HG03064 (cell line): ENCODE results near the gene STXBP6.

Experiments used
- ATAC-seq: cut with Tn5 transposase; IDR thresholded peaks from one replicate; pipeline ENCODE4 v1.9.1; 2021; ENCODE audit warnings: low read depth; ENCODE audit not compliant: unreplicated experiment

The STXBP6 gene

DNA sequence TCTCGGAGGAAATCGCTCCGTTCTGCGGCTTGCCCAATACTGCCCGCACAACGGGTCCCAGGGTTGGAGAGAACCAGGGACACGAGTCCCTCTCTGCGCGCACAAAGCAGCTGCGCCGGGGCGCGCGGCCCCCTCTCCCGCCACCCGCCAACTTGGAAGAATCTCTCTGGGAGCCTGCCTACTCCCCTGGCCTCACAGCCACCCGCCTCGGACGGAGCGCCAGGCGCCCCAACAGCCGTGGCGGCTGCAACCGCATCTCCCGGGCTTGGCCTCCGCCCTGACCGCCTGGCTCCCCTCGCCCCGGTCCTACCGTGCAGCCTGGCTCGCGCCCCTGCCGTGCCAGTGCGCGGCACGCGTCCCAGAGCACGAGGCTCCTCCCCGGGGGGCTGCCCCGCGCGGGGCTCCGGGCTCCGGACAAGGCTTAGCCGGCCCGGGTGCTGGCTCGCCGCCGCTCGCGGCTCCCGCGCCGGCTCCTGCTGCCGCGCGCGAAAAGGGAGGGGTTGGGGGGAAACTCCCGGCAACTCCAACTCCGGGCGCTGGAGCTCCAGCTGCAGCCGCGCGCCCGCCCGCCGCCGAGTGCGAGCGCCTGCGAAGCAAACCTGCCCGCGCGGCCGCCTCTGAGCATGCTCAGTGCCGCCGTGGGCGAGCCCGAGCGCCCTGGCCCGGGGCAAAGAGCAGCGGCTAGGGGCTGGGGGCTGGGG, at the start of gene STXBP6:
Gene STXBP6, minus strand, starts transcription at position 580 of the 701 bp plus-strand sequence. CDS start 75,329 bp downstream, outside the sequence.
- no peak for ATAC-seq

GRCh38 chr14:25097120-25097519, 47.2 kb upstream of the STXBP6 start:
- ATAC-seq = no peak

GRCh38 chr14:25095736-25096437, 45.9 kb upstream of the STXBP6 start:
- no peak for ATAC-seq

GRCh38 chr14:25094171-25094907, 44.4 kb upstream of the STXBP6 start:
- ATAC-seq = no peak

DNA sequence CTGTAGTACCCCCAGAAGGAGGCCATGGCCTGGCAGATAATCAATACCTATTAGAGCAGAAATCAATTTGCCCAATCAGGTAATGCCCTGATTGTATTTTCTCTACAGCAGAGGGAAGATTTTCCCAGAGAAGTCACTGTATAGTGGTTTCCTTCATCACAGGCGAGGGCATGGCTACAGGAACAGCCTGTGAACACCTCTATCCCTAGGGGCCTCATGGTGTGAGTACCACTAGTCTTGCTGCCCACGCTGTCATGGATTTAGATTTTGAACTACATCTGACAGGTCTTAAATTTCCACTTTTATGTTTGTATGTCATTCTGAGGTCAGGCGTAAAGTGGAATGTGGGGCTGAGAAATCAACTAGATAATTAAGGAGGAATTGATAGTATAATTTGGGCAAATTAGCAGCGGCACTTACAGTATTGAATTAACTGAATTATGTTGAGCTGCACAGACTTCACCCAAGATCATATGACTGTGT, 42.4 kb upstream of the STXBP6 start:
- ATAC-seq = no peak

DNA sequence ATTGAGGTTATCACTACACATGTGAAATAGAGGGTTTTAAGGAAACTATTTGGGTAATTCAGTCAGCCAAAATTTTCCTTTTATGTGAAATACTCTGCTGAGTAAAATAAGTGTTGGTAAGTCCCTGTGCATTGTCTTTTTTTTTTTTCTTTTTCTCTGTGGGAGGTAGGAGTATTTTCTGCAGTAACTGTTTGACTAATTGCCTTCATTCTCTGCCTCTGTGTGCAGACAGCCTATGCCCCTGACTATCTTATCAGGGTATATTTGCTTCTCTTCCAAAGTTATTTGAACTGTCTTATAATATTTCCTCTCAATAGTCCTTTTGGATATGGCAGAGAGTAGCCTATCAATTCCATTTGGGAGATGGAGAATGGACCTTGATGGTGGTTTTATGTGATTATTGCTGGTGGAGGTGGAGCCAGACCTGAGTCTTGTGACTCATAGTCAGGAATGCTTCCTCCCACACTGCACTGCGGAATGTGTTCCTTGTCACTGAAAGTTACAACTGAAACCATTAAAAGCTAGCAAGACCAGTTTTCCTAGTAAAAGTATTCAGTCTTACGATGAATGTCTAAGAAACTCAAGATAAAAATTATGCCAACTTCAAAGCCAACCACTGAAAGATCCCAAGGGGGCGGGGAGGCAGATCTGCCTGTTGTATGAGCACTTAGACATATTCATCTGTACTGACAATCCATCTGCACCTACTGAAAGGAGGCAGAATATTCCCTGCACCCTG, 40.9 kb upstream of the STXBP6 start:
- no peak for ATAC-seq

- no peak for ATAC-seq
Observed at GRCh38 chr14:25090256-25090655, 40.3 kb upstream of the STXBP6 start.

GRCh38 chr14:25089496-25089895, 39.5 kb upstream of the STXBP6 start:
- ATAC-seq = no peak

- ATAC-seq = no peak
Observed at GRCh38 chr14:25086821-25087396, 37.0 kb upstream of the STXBP6 start.

- no peak for ATAC-seq
Observed at GRCh38 chr14:25086081-25086480, 36.1 kb upstream of the STXBP6 start.

- no peak for ATAC-seq
Observed at GRCh38 chr14:25080682-25081081, 30.7 kb upstream of the STXBP6 start.

DNA sequence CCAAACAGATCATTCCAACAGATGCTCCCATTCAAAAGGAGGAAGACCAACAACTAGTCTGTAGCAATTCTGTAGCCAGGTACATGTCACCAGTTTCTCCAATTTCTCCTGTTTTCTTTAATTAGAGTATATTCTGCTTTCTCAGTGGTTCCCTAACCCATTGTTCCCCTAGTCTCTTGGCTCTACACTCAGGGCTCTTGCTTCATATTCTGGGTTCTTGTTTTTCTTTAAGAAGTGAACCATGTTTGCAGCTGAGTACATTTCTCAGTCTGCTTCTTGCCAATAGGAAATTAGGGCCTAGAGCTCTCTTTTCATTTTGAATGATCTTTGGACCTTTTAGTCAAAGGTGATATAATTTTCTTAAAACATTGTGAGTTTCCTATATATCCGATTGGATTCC, 29.4 kb upstream of the STXBP6 start:
- ATAC-seq = no peak

GRCh38 chr14:25074099-25074685, 24.2 kb upstream of the STXBP6 start:
- ATAC-seq = no peak

- no peak for ATAC-seq
Observed at GRCh38 chr14:25069879-25070278, 19.9 kb upstream of the STXBP6 start.

DNA sequence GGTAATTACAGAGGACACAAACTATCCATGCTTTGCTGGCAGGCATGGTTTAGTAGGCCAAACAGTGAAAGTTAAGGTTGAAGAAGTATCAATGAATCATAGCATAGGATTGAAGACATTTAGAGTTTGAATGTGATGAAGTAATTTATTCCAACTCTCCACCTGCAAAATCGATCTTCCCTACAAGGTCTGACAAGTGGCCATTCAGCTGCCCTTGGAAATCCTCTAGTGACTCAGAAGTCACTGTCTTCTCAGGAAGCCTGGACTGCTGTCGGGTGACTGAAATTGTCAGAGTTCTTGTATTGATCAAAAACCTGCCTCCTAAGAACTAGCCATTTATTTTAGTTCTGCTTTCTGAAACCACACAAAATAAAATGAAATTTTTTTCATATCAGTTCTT, 17.7 kb upstream of the STXBP6 start:
- no peak for ATAC-seq

DNA sequence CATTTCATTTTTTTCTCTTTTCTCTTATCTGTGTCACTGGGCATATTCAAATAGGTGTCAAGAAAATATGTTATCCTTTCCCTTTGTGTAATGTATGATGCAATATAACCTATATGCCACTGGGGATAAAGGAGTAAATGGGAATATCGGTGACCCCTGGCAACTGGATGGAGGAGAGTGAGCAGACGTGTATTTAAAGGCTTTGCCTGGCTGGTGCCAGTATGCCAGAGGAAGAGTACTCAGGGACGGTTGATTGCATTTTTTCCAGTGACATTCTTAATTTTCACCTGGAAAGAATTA, 12.0 kb upstream of the STXBP6 start:
- ATAC-seq = no peak

- ATAC-seq = no peak
Observed at GRCh38 chr14:25056688-25057078, 6.7 kb upstream of the STXBP6 start.

- ATAC-seq = no peak
Observed at GRCh38 chr14:25055992-25056687, 6.2 kb upstream of the STXBP6 start.

DNA sequence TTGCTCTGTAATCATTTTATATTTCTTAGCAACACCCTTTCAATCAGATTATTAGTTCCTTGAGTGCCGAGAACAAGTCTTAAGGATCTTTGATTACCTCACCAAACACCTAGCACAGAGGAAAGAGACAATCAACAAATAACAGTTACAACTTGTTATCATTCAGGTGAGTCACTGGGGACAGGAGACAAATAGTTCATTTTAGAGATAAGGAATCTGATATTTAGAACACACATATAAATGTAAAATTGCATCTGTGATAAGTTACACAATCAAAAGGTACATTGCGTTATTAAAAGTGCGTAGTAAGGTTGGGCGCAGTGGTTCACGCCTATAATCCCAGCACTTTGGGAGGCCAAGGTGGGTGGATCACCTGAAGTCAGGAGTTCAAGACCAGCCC, 5.1 kb upstream of the STXBP6 start:
- ATAC-seq = no peak

GRCh38 chr14:25053585-25053984, 3.6 kb upstream of the STXBP6 start:
- ATAC-seq = no peak
